Right atrium auricular region (tissue), 2 donors: ENCODE measurements around the gene CATSPERZ. TPM values are rescaled to one million over a fixed set of nuclear protein-coding genes. Genes with fewer than 3 reads are reported as not detected.

ENCODE experiments used
- DNase-seq: peaks from one replicate; pipeline ENCODE4 v3.0.0-alpha.2; 2019; ENCODE audit warnings: low spot score
- H3K27ac ChIP-seq, 2 donors: fragments of 200-600 bp; sonication (generic); 1 replicate in 1 of 2; 2 replicates in 1 of 2; pipeline ENCODE4 v1.5.1; 2016 to 2019
- H3K27me3 ChIP-seq, 2 donors: fragments of 200-600 bp; sonication (generic); one replicate each; pipeline versions ENCODE4 v1.5.1 to v1.6.0; 2017 to 2019
- H3K36me3 ChIP-seq: fragments of 200-600 bp; sonication (generic); one replicate; pipeline ENCODE4 v1.5.1; 2016
- H3K4me1 ChIP-seq, 2 donors: fragments of 200-600 bp; sonication (generic); one replicate each; pipeline versions ENCODE4 v1.5.1 to v1.6.0; 2017 to 2019
- H3K4me3 ChIP-seq, 2 donors: fragments of 200-600 bp; sonication (generic); 1 replicate in 1 of 2; 2 replicates in 1 of 2; pipeline ENCODE4 v1.5.1; 2017 to 2019; ENCODE audit warnings: mild to moderate bottlenecking in 1 of 2, moderate library complexity in 1 of 2
- H3K9me3 ChIP-seq, 2 donors: fragments of 200-600 bp; sonication (generic); one replicate each; pipeline ENCODE4 v1.5.1; 2019
- CTCF ChIP-seq, 2 donors: fragments of 200-600 bp; sonication (generic); IDR thresholded peaks; one replicate each; pipeline ENCODE4 v1.5.1; 2019; ENCODE audit warnings: antibody characterized with exemption in 2 of 2
- total RNA-seq, 2 donors: library from RNA; depleted of rRNA; stranded (reverse); fragments of >200 nt; gene quantifications; one replicate each; pipeline ENCODE4 v1.1.0, GENCODE V29; 2016

Gene CATSPERZ
- total RNA-seq, 2 donors from 2014 or later: not detected

- Histone ChIP-seq H3K9me3 (no peaks in the 10 kb centered on the region), H3K36me3 (no peaks in the 10 kb centered on the region), H3K27me3 (peaks cover 19 to 28% of the 10 kb centered on the region in 2 donors), H3K4me3 (no peak overlapping the region), H3K4me1 (peaks cover 0 to 31% of the 10 kb centered on the region in 2 donors), H3K27ac (no peak overlapping the region)
- DNase-seq: no peak
- no peak for TF ChIP-seq CTCF (IDR thresholded peaks at IDR 0.05)
Measured at GRCh38 chr11:64296830-64297698, 3.1 kb upstream of the CATSPERZ start.

GRCh38 chr11:64297699-64298358 is 2.3 kb upstream of the CATSPERZ start:
- Histone ChIP-seq H3K27me3 (peaks cover 15 to 20% of the 10 kb centered on the region in 2 donors), H3K4me3 (no peak overlapping the region), H3K36me3 (no peaks in the 10 kb centered on the region), H3K4me1 (peaks cover 0 to 23% of the 10 kb centered on the region in 2 donors), H3K9me3 (no peaks in the 10 kb centered on the region), H3K27ac (no peak overlapping the region)
- TF ChIP-seq CTCF (IDR thresholded peaks at IDR 0.05): no peak
- no peak for DNase-seq

- H3K4me1 ChIP-seq: peaks cover 0 to 28% of the 10 kb centered on the region in 2 donors
- H3K27me3 ChIP-seq: peaks cover 15 to 16% of the 10 kb centered on the region in 2 donors
- H3K4me3 ChIP-seq: peak overlapping the region; percentile 22 to 56
- no peak for DNase-seq
- no peaks in the 10 kb centered on the region for H3K36me3 ChIP-seq
- H3K27ac ChIP-seq: peak overlapping the region; percentile 38 to 69
- TF ChIP-seq CTCF (IDR thresholded peaks at IDR 0.05): peak in 1 of 2 donors; percentile 43
- no peaks in the 10 kb centered on the region for H3K9me3 ChIP-seq
Measured at GRCh38 chr11:64298966-64299846, 952 bp upstream of the CATSPERZ start.

GRCh38 chr11:64303109-64304031 is 3.2 kb downstream of the CATSPERZ start:
- no peak for DNase-seq
- H3K9me3 ChIP-seq: no peaks in the 10 kb centered on the region
- H3K27me3 ChIP-seq: peaks cover 0 to 4% of the 10 kb centered on the region in 2 donors
- H3K4me1 ChIP-seq: peaks cover 0 to 49% of the 10 kb centered on the region in 2 donors
- no peak for TF ChIP-seq CTCF (IDR thresholded peaks at IDR 0.05)
- H3K4me3 ChIP-seq: no peak overlapping the region
- no peaks in the 10 kb centered on the region for H3K36me3 ChIP-seq
- H3K27ac ChIP-seq: peak overlapping the region; percentile 95 to 97

- no peak for DNase-seq
Measured at GRCh38 chr11:64304032-64304315, 3.8 kb downstream of the CATSPERZ start.

More at GRCh38 chr11:64304032-64304315, 3.8 kb downstream of the CATSPERZ start:
- peaks cover 0 to 48% of the 10 kb centered on the region in 2 donors for H3K4me1 ChIP-seq
- peak overlapping the region in 1 of 2 donors; percentile 87 for H3K4me3 ChIP-seq
- H3K36me3 ChIP-seq: peaks cover 6% of the 10 kb centered on the region
- no peak for TF ChIP-seq CTCF (IDR thresholded peaks at IDR 0.05)
- H3K9me3 ChIP-seq: no peaks in the 10 kb centered on the region
- H3K27ac ChIP-seq: peak overlapping the region; percentile 95 to 97
- H3K27me3 ChIP-seq: peaks cover 0 to 4% of the 10 kb centered on the region in 2 donors
